K562 (cell line): ENCODE results near the gene ANKRD11. TPM values are rescaled to one million over a fixed set of nuclear protein-coding genes. Genes with fewer than 3 reads are reported as not detected.

ENCODE experiments used
- ATAC-seq: fragments of 200-7000 bp; cut with Tn5 transposase; 3 replicates; pipeline ENCODE4 v1.9.1; 2020; ENCODE audit warnings: moderate library complexity
- BruUV-seq: library from RNA; stranded (reverse); fragments of 400-500 nt; replicated peaks from 2 replicates; lab custom pipeline; 2021; lab: Mats Ljungman, UMichigan
- CTCF ChIA-PET: fragments of 300-600 bp; formaldehyde crosslinking; extraction: SDS; loops from one replicate; lab custom pipeline; 2021; ENCODE audit warnings: low intra/inter-chr PET ratio; lab: Yijun Ruan, JAX
- POLR2A ChIA-PET: fragments of 300-600, 350-650 bp; sonication (Branson Sonifier 250); formaldehyde crosslinking; extraction: SDS; loops from one replicate; lab custom pipeline; 2021; ENCODE audit warnings: antibody characterized with exemption, inconsistent platforms; lab: Yijun Ruan, JAX
- DNase-seq, 4 experiments: peaks; one replicate each; pipeline versions ENCODE4 v3.0.0 to v3.0.0-alpha.2; 2011 to 2018; ENCODE audit warnings: low spot score in 3 of 4, mixed read lengths in 3 of 4; ENCODE audit errors: extremely low read depth in 1 of 4
- FAIRE-seq: peaks from 2 replicates; lab custom pipeline; 2011; peaks lifted over from hg19 to GRCh38; lab: Jason Lieb, UNC
- H2AFZ ChIP-seq: 2 replicates; pipeline ENCODE4 v1.6.0; 2011; ENCODE audit warnings: low read depth, low read length, control low read depth, inconsistent platforms
- H3K27ac ChIP-seq: fragments of 200-600 bp; 3 replicates; pipeline ENCODE4 v1.8.0; 2011; ENCODE audit warnings: low read depth, mild to moderate bottlenecking, control low read depth, inconsistent platforms, low read length, moderate library complexity, mixed read lengths; ENCODE audit errors: extremely low read depth
- H3K27me3 ChIP-seq, 2 experiments: fragments of 300-600 bp in 1 of 2; 2 replicates in 1 of 2; 3 replicates in 1 of 2; pipeline versions ENCODE4 v1.6.0 to v1.8.0; 2011; ENCODE audit warnings: inconsistent platforms in 2 of 2, low read length in 2 of 2, mild to moderate bottlenecking in 1 of 2, mixed read lengths in 1 of 2, moderate library complexity in 1 of 2; ENCODE audit not compliant: control insufficient read depth in 2 of 2, insufficient read depth in 2 of 2
- H3K36me3 ChIP-seq: fragments of 300-600 bp; 3 replicates; pipeline ENCODE4 v1.8.0; 2011; ENCODE audit warnings: mild to moderate bottlenecking, low read length, inconsistent platforms; ENCODE audit not compliant: control insufficient read depth, insufficient read depth
- H3K4me1 ChIP-seq, 2 experiments: fragments of 200-600 bp in 1 of 2; replicated peaks in 1 of 2; 2 replicates in 1 of 2; 3 replicates in 1 of 2; pipeline versions ENCODE4 v1.5.1 to v1.8.0; 2011; ENCODE audit warnings: inconsistent platforms in 2 of 2, low read length in 2 of 2, mild to moderate bottlenecking in 1 of 2, mixed read lengths in 1 of 2, moderate library complexity in 1 of 2; ENCODE audit not compliant: control insufficient read depth in 2 of 2, insufficient read depth in 2 of 2
- H3K4me2 ChIP-seq: 2 replicates; pipeline ENCODE4 v1.6.1; 2011; ENCODE audit warnings: low read length, control low read depth, inconsistent platforms, mixed read lengths; ENCODE audit not compliant: insufficient read depth
- H3K4me3 ChIP-seq: fragments of 200-600 bp; sonication (generic), shearing (Covaris generic); 2 replicates; pipeline ENCODE4 v1.5.1; 2016; ENCODE audit warnings: control low read depth, inconsistent platforms
- H3K79me2 ChIP-seq: fragments of 200-600 bp; 3 replicates; pipeline ENCODE4 v1.8.0; 2011; ENCODE audit warnings: low read length, inconsistent platforms; ENCODE audit not compliant: control insufficient read depth, insufficient read depth
- H3K9ac ChIP-seq, 2 experiments: 2 replicates each; pipeline versions ENCODE4 v1.6.0 to v1.6.1; 2011; ENCODE audit warnings: low read depth in 2 of 2, low read length in 2 of 2, control low read depth in 1 of 2, inconsistent platforms in 1 of 2, mild to moderate bottlenecking in 1 of 2, mixed read lengths in 1 of 2; ENCODE audit not compliant: insufficient read depth in 1 of 2
- H3K9me1 ChIP-seq: one replicate; pipeline ENCODE4 v1.6.0; 2011; ENCODE audit warnings: inconsistent platforms, mild to moderate bottlenecking, low read length, moderate library complexity; ENCODE audit not compliant: control insufficient read depth, insufficient read depth
- H3K9me3 ChIP-seq: replicated peaks from 2 replicates; pipeline ENCODE4 v1.5.1; 2011; ENCODE audit warnings: low read depth, low read length, inconsistent platforms; ENCODE audit not compliant: control insufficient read depth, insufficient read depth
- H4K20me1 ChIP-seq: replicated peaks from 2 replicates; pipeline ENCODE4 v1.6.1; 2011; ENCODE audit warnings: low read length, inconsistent platforms, mixed read lengths; ENCODE audit not compliant: control insufficient read depth, insufficient read depth
- ARHGAP35 ChIP-seq: fragments of 450-650 bp; IDR thresholded peaks from 2 replicates; pipeline ENCODE4 v1.6.1; 2018; ENCODE audit not compliant: partially characterized antibody
- JUN ChIP-seq, 2 experiments: sonication (generic) in 1 of 2; formaldehyde crosslinking in 1 of 2; IDR thresholded peaks; 2 replicates each; pipeline versions ENCODE4 v1.6.1 to v1.8.0; 2012 to 2022; ENCODE audit warnings: borderline replicate concordance in 2 of 2, mild to moderate bottlenecking in 2 of 2, improper control_type of control experiment in 1 of 2, low read depth in 1 of 2, low read length in 1 of 2, missing genetic modification reagents in 1 of 2
- MAFG ChIP-seq: fragments of 450-650 bp; conservative IDR thresholded peaks from 2 replicates; pipeline ENCODE4 v1.6.1; 2016; ENCODE audit warnings: missing genetic modification characterization, missing compliant biosample characterization
- MBD2 ChIP-seq: sonication (generic); IDR thresholded peaks from 2 replicates; pipeline ENCODE4 v1.6.1; 2016; ENCODE audit warnings: low read depth, borderline replicate concordance
- NCOA4 ChIP-seq: fragments of 450-650 bp; IDR thresholded peaks from 2 replicates; pipeline ENCODE4 v1.6.1; 2018; ENCODE audit warnings: mild to moderate bottlenecking; ENCODE audit not compliant: partially characterized antibody
- PML ChIP-seq: IDR thresholded peaks from 2 replicates; pipeline ENCODE4 v1.6.1; 2012; ENCODE audit warnings: low read length, inconsistent platforms
- POU5F1 ChIP-seq: fragments of 150-350 bp; IDR thresholded peaks from 2 replicates; pipeline ENCODE4 v1.6.1; 2014; ENCODE audit warnings: borderline replicate concordance, low read length, low read depth, mild to moderate bottlenecking; ENCODE audit not compliant: partially characterized antibody
- SAFB2 ChIP-seq: fragments of 200-400 bp; formaldehyde crosslinking; IDR thresholded peaks from 2 replicates; pipeline ENCODE4 v1.6.1; 2018; ENCODE audit warnings: borderline replicate concordance, low read length, low read depth, moderate library complexity; ENCODE audit not compliant: severe bottlenecking
- SMAD4 ChIP-seq: fragments of 250-450 bp; sonication (Bioruptor Pico); conservative IDR thresholded peaks from 2 replicates; pipeline ENCODE4 v1.8.0; 2021; ENCODE audit warnings: inconsistent platforms, mild to moderate bottlenecking, moderate library complexity
- ZNF24 ChIP-seq: fragments of 450-650 bp; IDR thresholded peaks from 2 replicates; pipeline ENCODE4 v1.6.1; 2016
- ZNF431 ChIP-seq: sonication (generic); formaldehyde crosslinking; IDR thresholded peaks from 2 replicates; pipeline ENCODE4 v1.8.0; 2022; ENCODE audit warnings: mild to moderate bottlenecking, missing genetic modification reagents
- WGBS: fragments of 100-300 bp; shearing (Covaris generic); methylation state at CpG from one replicate; pipeline ENCODE4 v1.1.6; 2016; ENCODE audit warnings: low coverage, mixed read lengths; ENCODE audit not compliant: insufficient coverage; ENCODE audit errors: missing lambda C conversion rate; 5-methylcytosine and 5-hydroxymethylcytosine counted together
- in situ Hi-C: fragments of 300-500 bp; cut with MboI; formaldehyde crosslinking; loops from 4 replicates; pipeline ENCODE4 v1.15.0; 2018; ENCODE audit warnings: inconsistent platforms, mixed read lengths
- intact Hi-C: fragments of 100-400 bp; cut with micrococcal nuclease; formaldehyde crosslinking; loops from 2 replicates; pipeline ENCODE4 v1.14.2; 2022
- polyA plus RNA-seq, 8 experiments: library from polyadenylated mRNA; depleted of rRNA in 4 of 8; stranded (reverse) in 5 of 8; unstranded in 3 of 8; fragments of >200 nt; fragmentation: Nextera tagmentation in 2 of 8; fragmentation: Illumina TruSeq in 1 of 8; extraction: Ambion mirVana in 2 of 8; extraction: Trizol in 1 of 8; gene quantifications; 2 replicates each; pipeline versions ENCODE4 v1.2.1 to v1.2.3, GENCODE V29; 2011 to 2014; ENCODE audit warnings: inconsistent platforms in 1 of 8, missing spikeins in 1 of 8
- total RNA-seq, 7 experiments: library from RNA; depleted of rRNA in 6 of 7; stranded (reverse); fragments of >200 nt in 6 of 7; fragmentation: Illumina TruSeq in 2 of 7; extraction: Trizol in 2 of 7; gene quantifications; 2 replicates each; pipeline versions ENCODE4 v1.2.1 to v1.2.3, GENCODE V29; 2011 to 2021; ENCODE audit warnings: low replicate concordance in 1 of 7
- TF ChIP-seq, protein P1 (sequence below): sonication (generic); formaldehyde crosslinking; IDR thresholded peaks from 2 replicates; pipeline ENCODE4 v1.8.1; 2023; ENCODE audit warnings: mild to moderate bottlenecking, missing genetic modification reagents

The ANKRD11 gene
- total and polyA plus RNA-seq, 9 of the 15 experiments (the other 6 are each of a cell fraction or from before 2014, with no cell fraction given) = 4.7 to 126 (median 31.7) TPM

DNA sequence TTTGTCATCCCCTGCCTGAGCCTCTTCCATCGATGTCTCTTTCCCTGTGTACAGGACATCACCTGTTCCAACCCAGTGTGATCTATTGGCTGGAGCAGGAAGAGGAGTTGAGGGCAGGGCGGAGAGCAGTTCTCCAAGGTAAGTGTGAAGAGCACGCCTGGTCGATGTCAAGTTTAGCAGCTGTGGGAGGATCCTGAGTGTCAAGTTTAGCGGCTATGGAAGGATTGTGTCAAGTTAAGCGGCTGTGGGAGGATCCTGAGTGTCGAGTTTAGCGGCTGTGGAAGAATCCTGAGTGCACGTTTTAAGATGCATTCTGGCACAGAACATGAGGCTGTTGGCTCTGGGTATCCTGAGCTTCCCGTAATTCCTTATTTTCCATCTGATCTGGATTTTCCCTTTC, 265.7 kb downstream of the ANKRD11 start:
- in situ Hi-C loops = no loop called here
- peaks cover 86% of the 10 kb centered on the region for H3K36me3 ChIP-seq

DNA sequence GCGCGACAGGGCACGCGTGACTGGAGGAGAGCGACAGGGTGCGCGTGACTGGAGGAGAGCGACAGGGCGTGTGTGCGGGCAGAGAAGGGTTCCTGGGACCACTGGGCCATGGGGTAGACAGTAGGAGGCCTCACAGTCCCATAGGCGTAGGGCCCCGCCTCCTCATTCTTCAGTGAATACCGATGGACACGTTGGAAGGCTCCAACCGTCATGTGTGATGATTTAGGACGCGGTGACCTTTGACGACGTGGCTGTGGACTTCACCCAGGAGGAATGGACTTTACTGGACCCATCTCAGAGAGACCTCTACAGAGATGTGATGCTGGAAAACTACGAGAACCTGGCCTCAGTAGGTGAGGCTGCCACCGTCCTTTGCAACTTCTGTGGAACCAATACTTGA, 267.4 kb downstream of the ANKRD11 start:
- H3K4me1 ChIP-seq = peaks cover 13 to 14% of the 10 kb centered on the region in 2 experiments; a peak in 4 of 5 replicates
- no peaks in the 10 kb centered on the region for H3K9me1 ChIP-seq
- 97% methylated on average over 21 of the region's 21 CpGs for WGBS
- no peak for FAIRE-seq
- peaks cover 73% of the 10 kb centered on the region for H3K36me3 ChIP-seq
- no peak overlapping the region for H3K4me3 ChIP-seq
- CTCF ChIA-PET = interaction anchor here (0.6 kb wide), 1 partner anchor 267 kb away, joined by 3 read pairs; no protein-coding TSS in a partner anchor
- H3K9me3 ChIP-seq = peaks cover 24% of the 10 kb centered on the region
- DNase-seq = no peak
- H3K9ac ChIP-seq = no peak overlapping the region
- BruUV-seq = no TSS peak
- H2AFZ ChIP-seq = no peak overlapping the region
- POLR2A ChIA-PET = no interaction called here
- H3K4me2 ChIP-seq = no peak overlapping the region
- H3K27ac ChIP-seq = no peak overlapping the region
- ATAC-seq = no peak
- in situ Hi-C loops = no loop called here
- H4K20me1 ChIP-seq = no peaks in the 10 kb centered on the region
- peaks cover 22% of the 10 kb centered on the region for H3K79me2 ChIP-seq
- no peaks in the 10 kb centered on the region for H3K27me3 ChIP-seq
- intact Hi-C loops = no loop called here
- TF ChIP-seq ZNF431 (CRISPR knock-in tag) = no peak
- TF ChIP-seq PML = no peak
- no peak for TF ChIP-seq SAFB2
- no peak for TF ChIP-seq NCOA4
- no peak for TF ChIP-seq SMAD4 (CRISPR knock-in tag)
- no peak for TF ChIP-seq ARHGAP35
- no peak for TF ChIP-seq MAFG
- no peak for TF ChIP-seq ZNF24
- TF ChIP-seq JUN (IDR thresholded peaks at IDR 0.05; ENCODE audit: borderline replicate concordance, low read depth, low read length) = no peak
- no peak for TF ChIP-seq JUN (CRISPR knock-in tag; IDR thresholded peaks at IDR 0.05; ENCODE audit: borderline replicate concordance)
- TF ChIP-seq POU5F1 = no peak

More for the DNA sequence above, 265.7 kb downstream of the ANKRD11 start:
- no TSS peak for BruUV-seq
- POLR2A ChIA-PET = no interaction called here
- Histone ChIP-seq H3K27ac (no peak overlapping the region), H3K4me1 (peaks cover 2 to 5% of the 10 kb centered on the region in 2 experiments; a peak in 3 of 5 replicates), H3K9me1 (no peaks in the 10 kb centered on the region), H3K9me3 (peaks cover 37% of the 10 kb centered on the region), H2AFZ (no peak overlapping the region), H3K79me2 (peaks cover 10% of the 10 kb centered on the region; the same call in 2 of the 3 replicates), H3K4me2 (no peak overlapping the region), H3K9ac (no peak overlapping the region), H3K27me3 (no peaks in the 10 kb centered on the region), H3K4me3 (no peak overlapping the region), H4K20me1 (no peaks in the 10 kb centered on the region)
- no peak for DNase-seq
- WGBS = 95% methylated on average over 10 of the region's 10 CpGs
- CTCF ChIA-PET = no interaction called here
- TF ChIP-seq, protein P1, sequence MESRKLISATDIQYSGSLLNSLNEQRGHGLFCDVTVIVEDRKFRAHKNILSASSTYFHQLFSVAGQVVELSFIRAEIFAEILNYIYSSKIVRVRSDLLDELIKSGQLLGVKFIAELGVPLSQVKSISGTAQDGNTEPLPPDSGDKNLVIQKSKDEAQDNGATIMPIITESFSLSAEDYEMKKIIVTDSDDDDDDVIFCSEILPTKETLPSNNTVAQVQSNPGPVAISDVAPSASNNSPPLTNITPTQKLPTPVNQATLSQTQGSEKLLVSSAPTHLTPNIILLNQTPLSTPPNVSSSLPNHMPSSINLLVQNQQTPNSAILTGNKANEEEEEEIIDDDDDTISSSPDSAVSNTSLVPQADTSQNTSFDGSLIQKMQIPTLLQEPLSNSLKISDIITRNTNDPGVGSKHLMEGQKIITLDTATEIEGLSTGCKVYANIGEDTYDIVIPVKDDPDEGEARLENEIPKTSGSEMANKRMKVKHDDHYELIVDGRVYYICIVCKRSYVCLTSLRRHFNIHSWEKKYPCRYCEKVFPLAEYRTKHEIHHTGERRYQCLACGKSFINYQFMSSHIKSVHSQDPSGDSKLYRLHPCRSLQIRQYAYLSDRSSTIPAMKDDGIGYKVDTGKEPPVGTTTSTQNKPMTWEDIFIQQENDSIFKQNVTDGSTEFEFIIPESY (CRISPR knock-in tag) = peak; percentile 94
- no peak for TF ChIP-seq MBD2
- FAIRE-seq = no peak
- intact Hi-C loops = no loop called here
- no peak for ATAC-seq
